ENCODE measurements around the gene ASB2.

- TF ChIP-seq CTCF (tag by site-specific recombination; IDR thresholded peaks at IDR 0.05) (no peak), ZNF214 (tag by site-specific recombination; IDR thresholded peaks at IDR 0.05; ENCODE audit: borderline replicate concordance) (no peak), ZNF560 (tag by site-specific recombination; IDR thresholded peaks at IDR 0.05; ENCODE audit: borderline replicate concordance) (no peak)
Observed at GRCh38 chr14:93943930-93944329, 32.4 kb downstream of the ASB2 start.

Measured in HEK293 (cell line).